BLaER1 treated with 17β-estradiol and CSF1 and Interleukin-3, amounts not matched to agents 10 nM and 100 nM (cell line): ENCODE results near the gene CHD2.

Experiments used
- H3K27ac ChIP-seq, 11 experiments: shearing (Covaris generic); formaldehyde crosslinking; 2 replicates each; pipeline ENCODE4 v1.8.1; 2022
- H3K27me3 ChIP-seq, 11 experiments: shearing (Covaris generic); formaldehyde crosslinking; 2 replicates each; pipeline ENCODE4 v1.8.1; 2022
- H3K36me3 ChIP-seq, 11 experiments: shearing (Covaris generic); formaldehyde crosslinking; 2 replicates each; pipeline ENCODE4 v1.8.1; 2022
- H3K4me1 ChIP-seq, 10 experiments: shearing (Covaris generic); formaldehyde crosslinking; 2 replicates each; pipeline ENCODE4 v1.8.1; 2022
- H3K4me2 ChIP-seq, 11 experiments: shearing (Covaris generic); formaldehyde crosslinking; 2 replicates each; pipeline ENCODE4 v1.8.1; 2022
- H3K4me3 ChIP-seq, 10 experiments: shearing (Covaris generic); formaldehyde crosslinking; 2 replicates each; pipeline ENCODE4 v1.8.1; 2022
- H3K9ac ChIP-seq, 11 experiments: shearing (Covaris generic); formaldehyde crosslinking; 2 replicates each; pipeline ENCODE4 v1.8.1; 2022
- H3K9me3 ChIP-seq, 11 experiments: shearing (Covaris generic); formaldehyde crosslinking; replicated peaks in 1 of 11; 2 replicates each; pipeline ENCODE4 v1.8.1; 2022
- H4K20me1 ChIP-seq, 11 experiments: shearing (Covaris generic); formaldehyde crosslinking; 2 replicates each; pipeline ENCODE4 v1.8.1; 2022
- Cebpa-rat ChIP-seq, 11 experiments: shearing (Covaris generic); IDR thresholded peaks; 2 replicates each; pipeline ENCODE4 v1.8.1; 2022

The CHD2 gene

DNA sequence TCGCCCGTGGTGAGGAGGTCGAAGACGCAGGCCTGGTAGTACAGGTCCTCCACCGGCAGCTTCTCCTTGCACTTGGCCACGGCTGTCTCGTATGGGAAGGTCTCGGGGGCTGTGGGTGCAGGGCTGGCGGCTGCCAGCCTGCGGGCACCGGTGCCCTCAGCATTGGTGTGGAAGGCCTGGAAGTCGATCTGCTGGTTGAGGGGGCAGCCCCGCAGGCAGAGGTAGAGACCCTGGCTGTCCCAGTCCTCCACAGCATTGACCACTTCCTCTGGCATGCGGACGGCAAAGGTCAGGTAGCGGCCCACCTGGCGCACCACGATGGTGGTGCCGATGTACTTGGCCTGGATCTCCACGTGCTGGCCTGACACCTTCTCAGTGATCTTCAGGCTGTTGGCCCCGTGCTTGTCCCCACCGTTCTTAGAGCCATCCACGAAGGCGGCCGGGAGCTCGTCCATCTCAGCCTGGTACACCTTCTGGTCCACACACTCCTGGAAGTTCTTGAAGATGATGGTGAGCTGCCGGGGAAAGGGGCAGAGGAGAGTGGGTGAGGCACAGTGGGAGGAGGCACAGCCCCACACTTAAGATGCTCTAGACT is 145.2 kb downstream of the CHD2 start:
- 0 out of 22 replicates have a peak, but pooled peaks cover 0 to 4% (median 0%) of the 10 kb centered on the region in 11 experiments for H3K27me3 ChIP-seq
- H3K9me3 ChIP-seq: peaks cover 0 to 12% (median 8%) of the 10 kb centered on the region in 11 experiments; a peak in 12 of 22 replicates
- H3K4me3 ChIP-seq: no peak overlapping the region
- H4K20me1 ChIP-seq: peaks cover 0 to 61% (median 12%) of the 10 kb centered on the region in 11 experiments; a peak in 13 of 22 replicates
- no peak overlapping the region for H3K9ac ChIP-seq
- peaks cover 36 to 99% (median 92%) of the 10 kb centered on the region in 10 experiments for H3K4me1 ChIP-seq
- H3K36me3 ChIP-seq: peaks cover 0 to 75% (median 30%) of the 10 kb centered on the region in 11 experiments; a peak in 14 of 22 replicates
- no peak for TF ChIP-seq Cebpa-rat (IDR thresholded peaks at IDR 0.05)
- peak overlapping the region in 7 of 11 experiments; percentile 1 to 68 (median 58); a peak in 7 of 22 replicates for H3K4me2 ChIP-seq
- peak overlapping the region in 2 of 11 experiments; percentile 45 to 48; a peak in 3 of 22 replicates for H3K27ac ChIP-seq

DNA sequence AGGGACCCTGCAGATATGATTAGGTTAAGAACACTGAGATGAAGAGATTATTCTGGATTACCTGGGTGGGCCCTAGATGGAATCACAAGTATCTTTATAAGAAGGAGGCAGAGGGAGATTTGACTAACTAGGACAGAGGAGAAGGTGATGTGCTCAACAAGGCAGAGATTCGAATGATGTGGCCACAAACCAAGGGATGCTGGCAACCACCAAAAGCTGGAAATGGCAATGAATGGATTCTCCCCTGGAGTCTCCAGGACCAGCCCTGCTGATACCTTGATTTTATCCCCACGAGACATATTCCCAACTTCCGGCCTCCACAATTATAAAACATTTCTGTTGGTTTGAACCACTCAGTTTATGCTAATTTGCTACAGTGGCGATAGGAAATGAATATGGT is 146.0 kb downstream of the CHD2 start:
- H3K9ac ChIP-seq: no peak overlapping the region
- peaks cover 29 to 98% (median 91%) of the 10 kb centered on the region in 10 experiments for H3K4me1 ChIP-seq
- no peak overlapping the region for H3K4me3 ChIP-seq
- 0 out of 22 replicates have a peak, but pooled peaks cover 0 to 4% (median 0%) of the 10 kb centered on the region in 11 experiments for H3K27me3 ChIP-seq
- H3K36me3 ChIP-seq: peaks cover 0 to 80% (median 39%) of the 10 kb centered on the region in 11 experiments; a peak in 14 of 22 replicates
- H3K9me3 ChIP-seq: peaks cover 0 to 12% (median 8%) of the 10 kb centered on the region in 11 experiments; a peak in 12 of 22 replicates
- H4K20me1 ChIP-seq: peaks cover 0 to 69% (median 12%) of the 10 kb centered on the region in 11 experiments; a peak in 13 of 22 replicates
- 0 out of 22 replicates have a peak overlapping the region, but pooled peaks of 1 of the 11 experiments have one; percentile 93 for H3K4me2 ChIP-seq
- H3K27ac ChIP-seq: no peak overlapping the region
- TF ChIP-seq Cebpa-rat (IDR thresholded peaks at IDR 0.05): no peak

DNA sequence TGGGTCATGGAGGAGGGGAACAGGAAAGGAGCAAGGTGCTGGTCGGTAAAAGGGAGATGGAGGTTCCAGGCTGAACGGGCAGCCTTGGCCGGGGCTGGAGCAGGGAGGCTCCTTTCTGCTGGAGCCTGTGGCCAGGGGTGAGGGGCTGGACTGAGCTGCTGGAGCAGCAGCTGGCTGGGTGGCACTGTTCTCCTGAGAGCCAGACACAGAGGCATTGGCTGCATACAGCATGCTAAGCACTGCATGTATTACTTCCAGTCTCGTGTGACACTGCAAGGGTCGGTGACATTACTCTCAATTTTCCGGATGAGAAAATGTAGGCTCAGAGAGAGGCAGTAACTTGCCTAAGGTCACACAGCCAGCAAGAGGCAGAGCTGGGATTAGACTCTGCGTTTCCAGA is 146.6 kb downstream of the CHD2 start:
- peak overlapping the region in 7 of 11 experiments; percentile 46 to 75 (median 66); a peak in 12 of 22 replicates for H3K27ac ChIP-seq
- peaks cover 0 to 82% (median 45%) of the 10 kb centered on the region in 11 experiments; a peak in 14 of 22 replicates for H3K36me3 ChIP-seq
- TF ChIP-seq Cebpa-rat (IDR thresholded peaks at IDR 0.05): no peak
- H3K27me3 ChIP-seq: 0 out of 22 replicates have a peak, but pooled peaks cover 0 to 4% (median 0%) of the 10 kb centered on the region in 11 experiments
- peak overlapping the region in 9 of 11 experiments; percentile 70 to 93 (median 86); a peak in 15 of 22 replicates for H3K4me2 ChIP-seq
- H3K9me3 ChIP-seq: peaks cover 0 to 12% (median 8%) of the 10 kb centered on the region in 11 experiments; a peak in 12 of 22 replicates
- H3K4me3 ChIP-seq: no peak overlapping the region
- peak overlapping the region in 3 of 11 experiments; percentile 41 to 58 (median 48); a peak in 2 of 22 replicates for H3K9ac ChIP-seq
- peaks cover 0 to 75% (median 12%) of the 10 kb centered on the region in 11 experiments; a peak in 13 of 22 replicates for H4K20me1 ChIP-seq
- peaks cover 27 to 98% (median 89%) of the 10 kb centered on the region in 10 experiments for H3K4me1 ChIP-seq

DNA sequence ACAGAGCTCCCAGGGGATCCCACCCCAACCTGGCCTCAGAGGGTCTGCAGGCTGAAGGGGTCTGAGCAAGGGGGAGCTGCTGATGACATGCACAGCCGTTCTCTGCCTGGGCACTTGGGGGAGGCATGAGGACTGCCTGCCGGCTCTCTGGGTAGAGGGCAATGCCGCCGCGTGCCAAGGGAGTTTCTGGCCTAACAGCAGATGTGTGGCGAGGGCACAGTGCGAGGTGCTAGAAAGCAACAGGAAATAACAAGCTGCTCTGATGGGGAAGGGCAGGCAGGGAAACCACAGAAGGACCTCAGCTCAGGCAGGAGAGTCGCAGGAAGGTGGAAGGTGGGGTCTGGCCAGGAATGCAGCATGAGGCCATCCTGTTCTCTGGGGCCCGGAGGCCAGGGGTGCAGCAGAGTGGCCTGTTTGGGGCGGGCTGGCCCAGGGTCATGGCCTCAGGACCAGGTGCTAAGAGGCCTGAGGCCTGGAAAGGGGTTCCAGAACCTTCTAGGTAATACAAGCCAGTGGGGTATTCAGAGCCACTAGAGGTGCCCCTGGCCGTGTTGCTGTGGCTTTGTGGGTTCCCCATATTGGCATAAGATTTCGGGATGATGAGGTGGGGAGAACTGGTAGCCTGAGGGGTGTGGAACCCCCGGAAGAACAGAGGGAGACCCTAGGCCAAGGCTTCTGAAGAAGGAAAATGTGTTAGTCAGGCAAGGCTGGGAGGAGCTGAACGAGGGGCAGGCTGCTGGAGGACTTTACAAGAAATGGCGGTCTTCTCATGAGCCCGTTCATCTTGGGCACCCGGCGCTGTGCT is 147.7 kb downstream of the CHD2 start:
- Histone ChIP-seq H4K20me1 (peaks cover 0 to 86% (median 12%) of the 10 kb centered on the region in 11 experiments; a peak in 13 of 22 replicates), H3K9ac (peak overlapping the region in 8 of 11 experiments; percentile 32 to 58 (median 44); a peak in 13 of 22 replicates), H3K9me3 (peaks cover 0 to 12% (median 8%) of the 10 kb centered on the region in 11 experiments; a peak in 12 of 22 replicates), H3K27me3 (0 out of 22 replicates have a peak, but pooled peaks cover 0 to 4% (median 0%) of the 10 kb centered on the region in 11 experiments), H3K36me3 (peaks cover 0 to 85% (median 48%) of the 10 kb centered on the region in 11 experiments; a peak in 14 of 22 replicates), H3K27ac (peak overlapping the region in 9 of 11 experiments; percentile 7 to 75 (median 64); a peak in 16 of 22 replicates), H3K4me2 (peak overlapping the region; percentile 46 to 93 (median 78)), H3K4me3 (no peak overlapping the region), H3K4me1 (peaks cover 18 to 98% (median 79%) of the 10 kb centered on the region in 10 experiments)
- TF ChIP-seq Cebpa-rat (IDR thresholded peaks at IDR 0.05): no peak

DNA sequence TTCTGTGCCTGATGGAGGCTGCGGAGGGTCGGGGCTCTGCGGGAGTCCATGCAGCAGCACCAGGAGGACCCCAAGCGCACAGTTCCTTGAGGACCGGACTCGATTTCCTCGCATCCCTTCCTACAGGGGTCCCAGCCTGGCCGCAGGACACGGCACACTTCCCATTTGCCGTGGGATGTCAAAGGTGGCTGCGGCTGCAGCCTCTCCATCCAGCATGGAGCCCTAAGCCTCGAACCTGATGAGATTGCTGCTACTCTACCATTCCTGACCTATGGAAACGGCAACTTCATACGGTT is 148.2 kb downstream of the CHD2 start:
- peak overlapping the region in 7 of 11 experiments; percentile 38 to 58 (median 47); a peak in 8 of 22 replicates for H3K9ac ChIP-seq
- H3K9me3 ChIP-seq: peaks cover 0 to 12% (median 8%) of the 10 kb centered on the region in 11 experiments; a peak in 12 of 22 replicates
- H3K27me3 ChIP-seq: 0 out of 22 replicates have a peak, but pooled peaks cover 0 to 4% (median 0%) of the 10 kb centered on the region in 11 experiments
- peaks cover 0 to 85% (median 48%) of the 10 kb centered on the region in 11 experiments; a peak in 14 of 22 replicates for H3K36me3 ChIP-seq
- no peak overlapping the region for H3K4me3 ChIP-seq
- TF ChIP-seq Cebpa-rat (IDR thresholded peaks at IDR 0.05): no peak
- H3K27ac ChIP-seq: peak overlapping the region in 8 of 11 experiments; percentile 46 to 75 (median 65); a peak in 16 of 22 replicates
- H3K4me2 ChIP-seq: peak overlapping the region; percentile 46 to 93 (median 78)
- H3K4me1 ChIP-seq: peaks cover 18 to 98% (median 73%) of the 10 kb centered on the region in 10 experiments
- peaks cover 0 to 92% (median 12%) of the 10 kb centered on the region in 11 experiments; a peak in 13 of 22 replicates for H4K20me1 ChIP-seq

DNA sequence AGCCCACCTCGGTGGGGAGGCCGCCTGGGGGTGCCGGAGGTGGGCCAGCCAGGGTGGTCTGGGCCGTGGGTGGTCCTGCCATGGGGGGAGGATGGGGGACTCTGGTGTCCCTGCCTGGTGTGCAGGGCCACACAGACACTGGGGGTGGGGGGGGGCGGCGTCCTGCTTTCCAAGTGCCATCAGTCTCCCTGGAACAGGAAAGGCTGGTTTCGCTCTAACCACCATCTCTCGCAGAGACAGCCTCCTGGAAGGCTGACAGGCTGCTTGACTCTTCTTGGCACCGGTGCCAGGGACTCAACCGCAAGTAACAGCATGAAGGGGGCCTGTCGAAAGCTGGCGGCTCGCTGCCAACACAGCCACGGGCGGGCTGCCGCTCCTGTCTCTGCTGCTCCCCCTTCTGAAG is 148.6 kb downstream of the CHD2 start:
- Histone ChIP-seq H3K9ac (peak overlapping the region in 8 of 11 experiments; percentile 27 to 58 (median 44); a peak in 11 of 22 replicates), H3K36me3 (peaks cover 0 to 86% (median 48%) of the 10 kb centered on the region in 11 experiments; a peak in 14 of 22 replicates), H3K27me3 (0 out of 22 replicates have a peak, but pooled peaks cover 0 to 4% (median 0%) of the 10 kb centered on the region in 11 experiments), H3K27ac (peak overlapping the region in 8 of 11 experiments; percentile 46 to 75 (median 65); a peak in 16 of 22 replicates), H3K4me3 (0 out of 20 replicates have a peak overlapping the region, but pooled peaks of 1 of the 10 experiments have one; percentile 15), H4K20me1 (peaks cover 0 to 94% (median 12%) of the 10 kb centered on the region in 11 experiments; a peak in 13 of 22 replicates), H3K9me3 (peaks cover 0 to 12% (median 8%) of the 10 kb centered on the region in 11 experiments; a peak in 12 of 22 replicates), H3K4me2 (peak overlapping the region; percentile 46 to 93 (median 78)), H3K4me1 (peaks cover 18 to 97% (median 69%) of the 10 kb centered on the region in 10 experiments)
- TF ChIP-seq Cebpa-rat (IDR thresholded peaks at IDR 0.05): no peak

DNA sequence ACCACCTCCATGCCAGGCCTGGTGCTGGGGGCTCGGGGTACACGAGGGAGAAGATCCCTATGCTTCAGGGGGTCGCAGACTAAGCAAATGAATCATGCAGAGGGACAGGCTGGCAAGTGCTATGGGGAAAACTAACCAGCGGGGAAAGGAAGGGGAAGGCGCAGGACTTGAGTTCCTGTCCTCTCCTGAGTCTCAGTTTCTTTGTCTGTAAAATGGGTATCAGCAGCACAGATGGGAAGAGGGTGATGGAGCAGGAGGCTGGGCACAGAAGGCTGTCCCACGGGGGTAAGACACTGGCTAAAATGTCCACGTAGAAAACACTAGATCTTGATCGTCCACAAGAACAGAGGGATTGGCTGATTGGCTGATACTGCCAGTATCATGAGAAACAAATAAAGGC is 149.1 kb downstream of the CHD2 start:
- Histone ChIP-seq H3K27ac (peak overlapping the region in 8 of 11 experiments; percentile 33 to 75 (median 56); a peak in 14 of 22 replicates), H3K27me3 (0 out of 22 replicates have a peak, but pooled peaks cover 0 to 4% (median 0%) of the 10 kb centered on the region in 11 experiments), H3K4me3 (no peak overlapping the region), H3K36me3 (peaks cover 0 to 86% (median 47%) of the 10 kb centered on the region in 11 experiments; a peak in 14 of 22 replicates), H3K9ac (peak overlapping the region in 7 of 11 experiments; percentile 10 to 58 (median 27); a peak in 8 of 22 replicates), H3K4me1 (peaks cover 18 to 92% (median 65%) of the 10 kb centered on the region in 10 experiments), H3K4me2 (peak overlapping the region; percentile 46 to 93 (median 78)), H4K20me1 (peaks cover 0 to 93% (median 12%) of the 10 kb centered on the region in 11 experiments; a peak in 13 of 22 replicates), H3K9me3 (peaks cover 0 to 12% (median 8%) of the 10 kb centered on the region in 11 experiments; a peak in 12 of 22 replicates)
- no peak for TF ChIP-seq Cebpa-rat (IDR thresholded peaks at IDR 0.05)
